GM12874 (cell line): ENCODE data around the gene LHFPL3.

ENCODE experiments used
- TF ChIP-seq, protein P1 (sequence below): IDR thresholded peaks from 2 replicates; pipeline ENCODE4 v1.5.1; 2011; ENCODE audit warnings: low read depth, mild to moderate bottlenecking, control low read depth, low read length, moderate library complexity; ENCODE audit not compliant: insufficient read depth

Gene LHFPL3

DNA sequence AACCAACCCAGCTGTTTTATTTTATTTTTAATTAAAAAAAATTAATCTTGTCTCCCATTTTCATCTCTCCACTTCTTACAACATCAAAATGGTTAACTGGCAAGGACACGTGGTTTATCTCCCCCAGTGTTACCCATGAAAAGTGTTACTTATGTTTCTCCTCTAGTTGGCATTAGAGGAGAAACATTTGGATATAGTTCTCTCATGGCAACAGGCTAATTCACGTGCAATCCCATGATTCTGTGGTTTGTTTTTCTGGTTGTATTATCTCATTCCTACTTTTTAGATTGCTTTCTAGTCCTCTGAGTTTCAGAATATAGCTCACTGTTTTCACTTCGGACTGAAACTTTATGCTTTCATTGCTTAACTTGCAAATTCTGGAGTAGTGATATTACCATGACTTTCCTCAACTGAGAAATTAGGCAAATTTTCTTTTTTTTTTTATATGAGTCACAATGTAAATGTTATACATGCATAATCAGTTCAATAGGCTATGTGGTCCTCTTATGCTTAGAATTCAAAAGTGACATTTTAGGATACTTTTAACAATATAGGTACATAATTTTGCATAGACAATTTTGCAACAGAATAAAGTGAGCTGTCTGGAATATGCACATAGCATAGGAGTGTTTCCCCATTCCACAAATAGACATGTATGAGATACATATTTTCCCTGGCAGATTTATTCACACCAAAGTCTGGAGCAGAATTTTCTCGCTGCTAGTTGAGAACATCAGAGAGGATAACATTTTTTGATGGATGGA is 43.0 kb downstream of the LHFPL3 start:
- TF ChIP-seq, protein P1, sequence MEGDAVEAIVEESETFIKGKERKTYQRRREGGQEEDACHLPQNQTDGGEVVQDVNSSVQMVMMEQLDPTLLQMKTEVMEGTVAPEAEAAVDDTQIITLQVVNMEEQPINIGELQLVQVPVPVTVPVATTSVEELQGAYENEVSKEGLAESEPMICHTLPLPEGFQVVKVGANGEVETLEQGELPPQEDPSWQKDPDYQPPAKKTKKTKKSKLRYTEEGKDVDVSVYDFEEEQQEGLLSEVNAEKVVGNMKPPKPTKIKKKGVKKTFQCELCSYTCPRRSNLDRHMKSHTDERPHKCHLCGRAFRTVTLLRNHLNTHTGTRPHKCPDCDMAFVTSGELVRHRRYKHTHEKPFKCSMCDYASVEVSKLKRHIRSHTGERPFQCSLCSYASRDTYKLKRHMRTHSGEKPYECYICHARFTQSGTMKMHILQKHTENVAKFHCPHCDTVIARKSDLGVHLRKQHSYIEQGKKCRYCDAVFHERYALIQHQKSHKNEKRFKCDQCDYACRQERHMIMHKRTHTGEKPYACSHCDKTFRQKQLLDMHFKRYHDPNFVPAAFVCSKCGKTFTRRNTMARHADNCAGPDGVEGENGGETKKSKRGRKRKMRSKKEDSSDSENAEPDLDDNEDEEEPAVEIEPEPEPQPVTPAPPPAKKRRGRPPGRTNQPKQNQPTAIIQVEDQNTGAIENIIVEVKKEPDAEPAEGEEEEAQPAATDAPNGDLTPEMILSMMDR = no peak

DNA sequence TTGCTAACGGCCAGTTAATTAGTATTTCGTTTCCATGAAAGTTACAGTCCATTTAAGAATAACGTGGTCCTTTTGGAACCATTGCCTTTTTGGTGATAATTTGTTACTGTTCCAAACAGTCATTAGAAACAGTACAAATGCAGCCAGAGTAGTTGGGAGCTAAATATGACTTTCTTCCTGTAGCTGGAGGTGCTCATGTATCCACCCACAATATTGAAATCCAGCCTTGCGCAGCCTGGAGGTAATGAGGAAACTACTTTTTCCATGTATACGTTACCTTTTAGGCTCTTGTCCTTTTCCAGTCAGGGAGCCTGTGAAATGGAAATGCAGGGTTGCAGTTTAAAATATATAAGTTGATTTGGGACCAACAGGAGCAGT is 43.6 kb downstream of the LHFPL3 start:
- TF ChIP-seq, protein P1 = no peak

DNA sequence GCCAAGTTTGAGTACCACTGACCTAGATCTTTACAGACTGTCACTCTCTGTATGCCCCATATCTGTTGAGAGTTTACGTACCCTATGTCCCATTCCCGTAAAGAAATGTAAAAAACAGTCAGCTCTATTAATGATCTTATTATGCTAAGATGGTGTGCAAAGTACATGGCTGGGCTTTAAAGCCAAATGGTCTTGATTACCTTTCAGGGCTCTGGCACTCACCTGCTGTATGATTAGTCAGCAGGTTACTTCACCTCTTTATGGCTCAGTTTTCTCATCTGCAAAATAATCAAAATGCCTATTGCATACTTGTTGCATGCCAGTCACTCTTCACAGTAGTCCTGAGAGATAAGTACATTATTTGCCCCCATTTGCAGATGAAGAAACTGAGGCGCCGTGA is 54.2 kb downstream of the LHFPL3 start:
- TF ChIP-seq, protein P1 = no peak

DNA sequence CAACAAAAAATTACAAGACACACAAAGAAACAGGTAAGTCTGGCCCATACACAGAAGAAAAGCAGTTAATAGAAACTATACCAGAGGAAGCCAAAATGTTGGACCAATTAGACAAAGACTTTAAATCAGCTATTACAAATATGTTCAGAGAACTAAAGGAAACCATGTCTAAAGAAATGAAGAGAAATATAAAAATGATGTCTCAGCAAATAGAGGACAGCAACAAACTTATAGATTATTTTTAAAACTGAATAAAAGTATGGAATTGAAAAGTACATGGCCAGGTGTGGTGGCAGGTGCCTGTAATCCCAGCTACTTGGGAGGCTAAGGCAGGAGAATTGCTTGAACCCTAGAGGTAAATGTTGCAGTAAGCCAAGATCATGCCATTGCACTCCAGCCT is 58.5 kb downstream of the LHFPL3 start:
- TF ChIP-seq, protein P1 = no peak

DNA sequence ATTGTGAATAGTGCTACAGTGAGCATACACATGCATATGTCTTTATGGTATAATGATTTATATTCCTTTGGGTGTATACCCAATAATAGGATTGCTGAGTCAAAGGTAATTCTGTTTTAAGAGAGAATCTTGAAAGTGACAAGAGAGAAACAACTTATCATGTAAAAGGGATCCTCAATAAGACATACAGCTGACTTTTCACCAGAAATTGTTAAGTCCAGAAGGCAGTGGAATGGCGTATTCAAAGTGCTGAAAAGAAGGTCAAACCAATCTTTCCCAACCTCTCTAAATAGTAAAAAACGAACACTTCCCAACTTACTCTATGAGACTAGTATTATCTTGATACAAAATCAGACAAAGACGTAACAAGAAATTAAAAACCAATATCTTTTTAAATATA is 59.8 kb downstream of the LHFPL3 start:
- TF ChIP-seq, protein P1 = no peak

DNA sequence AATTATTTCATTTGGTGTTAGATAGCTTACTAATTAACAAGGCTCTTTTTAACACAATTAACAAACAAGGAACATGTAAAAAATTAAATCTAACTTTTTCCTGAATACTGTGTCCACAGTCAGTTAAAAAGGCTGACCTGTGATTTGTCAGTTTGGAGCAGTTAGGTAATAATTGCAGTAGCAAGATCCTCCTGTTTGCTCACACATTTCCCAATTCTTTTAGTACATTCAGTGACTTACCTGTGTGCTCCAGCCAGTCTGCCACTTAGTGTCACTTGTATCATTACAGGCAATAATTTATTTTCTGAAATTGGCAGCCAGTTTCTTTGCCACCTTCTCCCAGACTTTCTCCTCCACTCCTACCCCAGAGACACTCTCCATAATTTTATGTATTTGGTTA is 66.8 kb downstream of the LHFPL3 start:
- TF ChIP-seq, protein P1 = no peak

DNA sequence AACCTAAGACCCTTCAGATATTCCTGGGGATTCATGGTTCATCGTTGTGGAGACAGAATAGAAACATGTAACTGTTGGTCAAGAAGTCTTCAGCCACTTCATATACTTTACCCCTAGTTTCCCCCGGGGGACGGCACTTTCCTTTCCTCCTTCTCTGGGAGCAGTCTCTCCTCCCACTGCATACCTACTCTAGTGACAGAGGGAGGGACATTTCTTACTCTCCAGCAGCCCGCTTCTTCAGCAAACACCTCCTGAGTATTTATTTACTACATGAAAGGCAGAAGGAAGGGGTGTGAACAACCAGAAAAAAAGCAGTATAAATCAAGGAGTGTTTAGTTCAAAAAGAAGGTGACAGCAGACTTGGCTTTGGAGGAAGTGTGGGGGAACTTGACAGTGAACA is 69.0 kb downstream of the LHFPL3 start:
- TF ChIP-seq, protein P1 = no peak

DNA sequence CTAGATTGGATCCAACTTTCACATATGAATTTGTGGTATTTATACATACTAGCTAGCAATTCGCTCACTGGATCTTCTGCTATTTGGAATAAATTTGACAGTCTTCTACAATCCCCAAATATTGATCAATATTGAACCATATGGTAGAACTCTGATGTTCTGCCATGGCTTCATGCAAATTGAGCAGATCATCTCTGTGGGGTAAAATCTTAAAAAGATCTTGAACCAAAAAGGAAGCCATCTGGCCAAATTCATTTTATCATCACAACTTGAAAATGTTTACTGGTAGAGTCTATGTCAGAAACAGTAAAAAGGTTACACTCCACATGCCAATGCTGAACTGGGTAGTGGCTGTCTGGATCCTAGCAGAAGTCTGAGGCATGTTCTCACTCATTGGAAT is 80.0 kb downstream of the LHFPL3 start:
- TF ChIP-seq, protein P1 = no peak
